NCI-H460 (cell line): ENCODE measurements around the gene KITLG. TPM values are rescaled to one million over a fixed set of nuclear protein-coding genes. Genes with fewer than 3 reads are reported as not detected.
"Not testable (repeated sequence)": the region's sequence is repeated elsewhere in the genome, so short reads cannot be mapped to it uniquely, and the experiment has no call there.

Source experiments
- DNase-seq: peaks from one replicate; pipeline ENCODE4 v3.0.0-alpha.2; 2016; ENCODE audit warnings: low read depth; ENCODE audit errors: extremely low read depth
- total RNA-seq: library from RNA; depleted of rRNA; stranded (reverse); fragments of >200 nt; shearing (Covaris generic); gene quantifications from 2 replicates; pipeline ENCODE4 v1.2.3, GENCODE V29; 2014

Gene KITLG
- total RNA-seq, 1 experiment from 2014 or later: 10.5 TPM

- DNase-seq: peak; percentile 59
Measured at GRCh38 chr12:88577537-88577936, 2.7 kb downstream of the KITLG start.

GRCh38 chr12:88576866-88577265 is 3.4 kb downstream of the KITLG start:
- no peak for DNase-seq

GRCh38 chr12:88575361-88575970 is 4.8 kb downstream of the KITLG start:
- DNase-seq: no peak

GRCh38 chr12:88574278-88574677 is 6.0 kb downstream of the KITLG start:
- no peak for DNase-seq

GRCh38 chr12:88573583-88573982 is 6.7 kb downstream of the KITLG start:
- no peak for DNase-seq

- no peak for DNase-seq
Measured at GRCh38 chr12:88572781-88573549, 7.3 kb downstream of the KITLG start.

GRCh38 chr12:88571543-88571942 is 8.7 kb downstream of the KITLG start:
- no peak for DNase-seq

- no peak for DNase-seq
Measured at GRCh38 chr12:88570103-88570502, 10.2 kb downstream of the KITLG start.

GRCh38 chr12:88566430-88566829 is 13.8 kb downstream of the KITLG start:
- no peak for DNase-seq

- DNase-seq: no peak
Measured at GRCh38 chr12:88562846-88563582, 17.3 kb downstream of the KITLG start.

- no peak for DNase-seq
Measured at GRCh38 chr12:88562151-88562550, 18.1 kb downstream of the KITLG start.

- DNase-seq: no peak
Measured at GRCh38 chr12:88559772-88560171, 20.5 kb downstream of the KITLG start.

GRCh38 chr12:88559199-88559598 is 21.1 kb downstream of the KITLG start:
- no peak for DNase-seq

GRCh38 chr12:88558340-88558867 is 21.9 kb downstream of the KITLG start:
- DNase-seq: no peak

GRCh38 chr12:88556213-88556774 is 24.0 kb downstream of the KITLG start:
- DNase-seq: no peak

- DNase-seq: no peak
Measured at GRCh38 chr12:88553941-88554658, 26.2 kb downstream of the KITLG start.

GRCh38 chr12:88552610-88553079 is 27.6 kb downstream of the KITLG start:
- DNase-seq: no peak

GRCh38 chr12:88549929-88550328 is 30.3 kb downstream of the KITLG start:
- no peak for DNase-seq

GRCh38 chr12:88547949-88548348 is 32.3 kb downstream of the KITLG start:
- DNase-seq: not testable (repeated sequence)

GRCh38 chr12:88546853-88547252 is 33.4 kb downstream of the KITLG start:
- DNase-seq: no peak
